Activated CD4-positive, alpha-beta T cell treated with anti-CD3 and anti-CD28 coated beads, Interleukin-2, amount 50 U/mL, for 4 hours (primary cell): Measurements from ENCODE around the gene SLC46A3.
"Not testable (repeated sequence)": the region's sequence is repeated elsewhere in the genome, so short reads cannot be mapped to it uniquely, and the experiment has no call there.

Experiments
- DNase-seq, 2 experiments: peaks; one replicate each; pipeline ENCODE4 v3.0.0-alpha.2; 2020

Gene SLC46A3

GRCh38 chr13:28729541-28729940 lies 10.8 kb upstream of the SLC46A3 start:
- no peak for DNase-seq

- DNase-seq, result no peak
These were observed 9.9 kb upstream of the SLC46A3 start for GRCh38 chr13:28728642-28729041.

- DNase-seq, result no peak
These were observed 6.4 kb upstream of the SLC46A3 start for GRCh38 chr13:28725046-28725610.

DNA sequence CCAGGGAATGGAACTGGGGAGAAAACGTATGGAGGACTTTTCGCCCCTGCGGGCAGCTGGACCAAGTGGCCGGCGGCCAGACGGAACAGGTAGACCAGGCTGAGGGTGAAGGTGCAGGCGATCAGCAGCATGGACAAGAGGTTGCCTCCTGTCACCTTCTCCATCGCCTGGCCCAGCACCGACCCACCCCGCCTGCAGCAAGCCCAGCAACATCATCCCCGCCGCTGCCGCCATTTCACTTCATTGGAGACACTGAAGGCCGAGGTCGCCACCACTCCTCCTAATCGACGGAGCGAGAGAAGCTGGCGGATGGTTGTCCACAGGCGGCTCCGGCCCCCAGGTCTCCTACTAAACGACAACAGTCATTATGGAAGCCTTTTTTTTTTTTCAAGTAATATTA lies 5.0 kb upstream of the SLC46A3 start:
- no peak for DNase-seq

GRCh38 chr13:28719227-28720055 lies 671 bp upstream of the SLC46A3 start:
- no peak for DNase-seq

GRCh38 chr13:28718196-28718542 lies 601 bp downstream of the SLC46A3 start:
- DNase-seq, result no peak

DNA sequence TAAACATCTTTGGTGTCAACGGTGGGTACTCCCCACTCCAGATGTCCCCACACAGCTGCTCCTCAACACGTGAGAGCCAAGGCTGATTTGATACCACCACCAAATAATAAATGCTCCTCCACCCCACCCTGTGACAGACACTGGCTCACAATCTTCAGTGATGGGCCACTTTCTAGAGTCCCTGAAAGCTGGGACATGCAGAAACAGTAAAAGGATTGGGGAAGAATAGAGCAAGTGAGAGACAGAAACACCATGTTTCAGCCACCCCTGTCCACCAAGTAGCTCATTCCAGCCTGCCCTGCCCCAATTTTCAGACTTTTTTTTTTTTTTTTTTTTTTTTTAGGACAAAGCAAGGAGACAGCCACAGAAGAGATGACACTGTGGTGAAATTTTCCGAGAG lies 1.6 kb downstream of the SLC46A3 start:
- DNase-seq, result no peak

GRCh38 chr13:28716511-28716910 lies 2.3 kb downstream of the SLC46A3 start:
- no peak for DNase-seq

DNA sequence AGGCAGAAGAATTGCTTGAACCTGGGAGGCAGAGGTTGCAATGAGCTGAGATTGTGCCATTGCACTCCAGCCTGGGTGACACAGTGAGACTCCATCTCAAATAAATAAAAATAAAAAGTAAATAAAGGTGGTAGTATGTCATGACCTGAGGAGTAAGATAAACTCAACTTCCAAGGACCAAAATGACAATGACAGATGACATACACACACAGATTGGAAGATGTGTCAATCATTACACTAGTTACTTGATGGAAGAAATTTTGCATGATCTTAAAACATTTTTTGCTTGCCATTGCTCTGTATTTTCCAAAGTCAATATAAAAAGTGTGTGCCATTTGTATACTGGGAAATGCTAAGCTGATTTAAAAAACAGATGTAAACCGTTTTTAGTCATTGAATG lies 4.1 kb downstream of the SLC46A3 start:
- no peak for DNase-seq

DNA sequence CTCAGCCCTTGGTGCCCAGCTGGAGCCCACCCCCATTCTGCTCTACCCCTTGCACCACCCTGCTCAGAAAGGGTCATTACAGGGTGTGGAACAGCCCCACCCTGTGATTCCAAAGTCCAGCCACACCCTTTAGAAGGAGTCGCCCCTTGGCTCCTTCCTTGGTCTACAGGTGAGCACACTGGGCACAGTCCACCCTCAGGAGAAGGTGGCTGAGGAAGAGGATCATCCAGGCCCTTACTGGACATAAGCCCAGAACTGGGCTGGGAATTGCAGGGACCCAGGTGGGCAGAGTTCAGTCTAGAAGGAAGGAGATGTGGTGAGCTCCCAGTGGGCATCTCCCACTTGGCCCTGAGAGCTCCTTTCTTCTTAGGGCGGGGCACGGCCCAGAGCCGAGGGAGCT lies 8.6 kb downstream of the SLC46A3 start:
- no peak for DNase-seq

DNA sequence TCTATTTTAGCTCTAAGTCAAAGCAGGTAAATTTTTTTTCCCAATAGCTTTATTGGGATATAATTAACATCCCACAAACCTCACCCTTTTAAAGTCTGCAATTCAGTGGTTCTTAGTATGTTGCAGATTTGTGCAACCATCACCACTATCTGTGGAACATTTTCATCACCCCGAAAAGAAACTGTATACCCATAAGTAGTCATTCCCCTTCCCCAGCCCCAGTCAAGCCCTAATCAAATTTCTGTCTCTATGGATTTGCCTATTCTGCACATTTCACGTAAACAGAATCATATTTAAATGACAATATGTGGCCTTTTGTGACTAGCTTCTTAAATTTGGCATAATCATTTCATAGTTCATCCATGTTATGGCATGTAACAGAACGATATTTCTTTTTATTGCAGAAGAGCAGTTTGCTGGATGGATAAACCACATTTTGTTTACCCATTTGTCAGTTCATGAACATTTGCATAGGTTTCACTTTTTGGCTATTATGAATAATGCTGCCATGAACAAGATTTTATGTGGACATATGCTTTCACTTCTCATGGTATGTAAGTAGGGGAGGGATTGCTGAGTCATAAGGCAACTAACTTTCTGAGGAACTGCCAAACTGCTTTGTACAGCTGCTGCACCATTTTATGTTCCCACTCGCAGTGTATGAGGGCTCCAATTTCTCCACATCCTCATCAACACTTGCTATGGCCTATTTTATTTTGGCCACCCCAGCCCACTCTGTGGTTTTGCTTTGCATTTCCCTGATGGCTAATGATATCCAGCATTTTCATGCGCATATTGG lies 10.9 kb downstream of the SLC46A3 start:
- DNase-seq, result no peak

DNA sequence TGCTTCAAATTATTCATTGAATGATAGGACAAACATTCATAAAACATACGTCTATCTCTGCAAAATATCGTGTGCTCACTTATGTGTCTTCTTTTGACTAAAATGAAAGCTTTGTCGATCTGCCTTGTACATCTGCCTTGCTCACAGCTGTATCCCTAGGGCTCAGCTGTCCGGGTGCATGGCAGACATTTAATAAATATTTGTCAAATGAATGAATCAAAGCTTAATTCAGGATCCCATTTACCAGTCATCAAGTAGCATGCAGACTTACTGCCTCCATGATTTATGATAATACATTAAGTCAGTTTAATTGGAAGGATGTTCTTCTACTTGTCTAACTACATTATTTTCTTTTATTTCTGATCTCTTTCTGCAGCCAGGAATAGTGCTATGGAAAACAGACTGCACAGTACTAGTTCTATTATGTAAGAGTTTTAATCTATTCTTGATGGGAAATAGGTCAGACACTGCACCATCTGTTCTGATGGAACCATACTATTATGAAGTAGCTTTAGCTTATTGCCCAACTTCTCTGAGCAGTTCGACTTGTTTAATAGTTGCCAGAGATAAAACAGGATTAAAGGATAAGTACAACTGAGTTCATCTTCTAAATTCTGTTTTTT lies 13.2 kb downstream of the SLC46A3 start:
- DNase-seq, result no peak

GRCh38 chr13:28704919-28705318 lies 13.9 kb downstream of the SLC46A3 start:
- DNase-seq, result no peak

DNA sequence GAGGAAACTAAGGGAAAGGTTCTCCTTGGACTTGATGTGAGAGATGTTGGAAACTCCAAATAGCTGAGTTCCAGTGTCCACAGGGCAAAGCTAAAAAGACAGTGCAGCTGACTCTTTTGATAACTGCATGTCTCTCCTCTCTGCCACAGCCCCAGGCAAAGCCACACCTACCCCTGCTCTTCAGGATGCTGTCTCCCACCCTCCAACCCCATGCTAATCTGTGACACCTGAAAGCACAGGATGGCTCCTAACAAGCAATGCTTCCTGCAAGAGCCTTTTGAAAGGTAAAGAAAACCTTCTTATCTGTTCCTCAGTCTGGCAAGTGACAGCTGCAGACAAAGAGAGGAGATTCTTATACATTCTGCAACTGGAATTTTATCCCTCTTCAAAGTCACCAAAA lies 14.5 kb downstream of the SLC46A3 start:
- no peak for DNase-seq

DNA sequence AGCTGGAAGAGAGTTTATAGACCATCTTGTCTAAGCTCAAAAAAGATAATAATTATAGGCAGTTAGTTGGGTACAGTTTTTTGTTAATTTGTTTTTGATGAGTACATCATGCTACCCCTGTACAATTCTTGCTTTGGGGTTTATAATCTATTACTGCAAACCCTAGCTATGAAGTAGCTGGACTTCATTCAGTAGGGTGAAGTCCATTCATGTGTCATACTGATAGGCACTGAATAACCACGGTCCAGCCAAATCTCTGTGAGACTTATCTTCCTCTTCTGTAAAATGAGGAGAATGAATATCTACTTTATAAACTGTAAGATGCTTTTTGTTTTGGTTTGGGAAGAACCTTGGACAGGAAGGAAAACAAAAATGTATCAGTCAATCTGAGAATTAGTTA lies 19.5 kb downstream of the SLC46A3 start:
- no peak for DNase-seq

DNA sequence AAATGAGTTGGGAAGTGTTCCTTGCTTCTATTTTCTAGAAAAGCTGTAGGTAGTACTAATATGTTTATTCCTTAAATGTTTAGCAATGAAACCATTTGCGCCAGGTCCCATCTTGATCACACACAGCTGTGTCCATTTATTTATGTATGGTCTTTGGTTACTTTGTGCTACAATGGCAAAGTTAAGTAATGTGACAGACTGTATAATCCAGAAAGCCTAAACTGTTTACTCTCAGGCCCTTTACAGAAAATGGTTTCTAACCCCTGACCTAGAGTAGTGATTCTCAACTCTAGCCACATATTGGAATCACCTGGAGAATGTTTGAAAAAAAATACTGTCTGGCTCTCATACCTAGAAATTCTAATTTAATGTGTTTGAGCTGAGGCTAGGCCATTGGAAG lies 21.3 kb downstream of the SLC46A3 start:
- DNase-seq, result no peak

GRCh38 chr13:28693605-28694491 lies 24.9 kb downstream of the SLC46A3 start:
- DNase-seq, result not testable (repeated sequence)

DNA sequence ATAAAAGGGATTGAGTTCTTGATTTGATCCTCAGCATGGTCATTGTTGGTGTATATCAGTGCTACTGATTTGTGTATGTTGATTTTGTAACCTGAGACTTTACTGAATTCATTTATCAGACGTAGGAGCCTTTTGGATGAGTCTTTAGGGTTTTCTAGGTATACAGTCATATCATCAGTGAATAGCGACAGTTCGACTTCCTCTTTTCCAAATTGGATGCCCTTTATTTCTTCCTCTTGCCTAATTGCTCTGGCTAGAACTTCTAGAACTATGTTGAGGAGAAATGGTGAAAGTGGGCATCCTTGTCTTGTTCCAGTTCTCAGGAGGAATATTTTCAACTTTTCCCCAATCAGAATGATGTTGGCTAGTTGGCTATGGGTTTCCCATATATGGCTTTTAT lies 32.9 kb downstream of the SLC46A3 start:
- DNase-seq, result no peak

DNA sequence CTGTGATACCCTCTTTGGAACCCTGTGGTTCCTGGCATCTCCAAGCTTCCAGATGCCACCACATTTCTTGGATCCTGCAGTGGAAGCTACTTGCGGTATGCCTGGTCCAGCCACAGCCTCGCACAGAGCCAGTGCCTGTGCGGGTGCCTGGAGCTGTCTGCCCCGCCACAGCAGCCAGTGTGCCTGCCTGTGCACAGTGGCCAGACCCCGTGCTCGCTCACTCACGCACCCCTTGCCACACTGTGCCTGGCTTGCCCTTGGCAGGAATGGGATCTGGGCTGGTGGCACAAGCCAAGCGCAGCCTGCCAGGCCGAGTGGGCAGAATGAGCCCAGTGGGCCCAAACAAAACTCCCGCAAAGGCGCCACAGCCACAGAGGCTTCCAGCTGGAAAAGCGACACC lies 33.7 kb downstream of the SLC46A3 start:
- DNase-seq, result no peak

DNA sequence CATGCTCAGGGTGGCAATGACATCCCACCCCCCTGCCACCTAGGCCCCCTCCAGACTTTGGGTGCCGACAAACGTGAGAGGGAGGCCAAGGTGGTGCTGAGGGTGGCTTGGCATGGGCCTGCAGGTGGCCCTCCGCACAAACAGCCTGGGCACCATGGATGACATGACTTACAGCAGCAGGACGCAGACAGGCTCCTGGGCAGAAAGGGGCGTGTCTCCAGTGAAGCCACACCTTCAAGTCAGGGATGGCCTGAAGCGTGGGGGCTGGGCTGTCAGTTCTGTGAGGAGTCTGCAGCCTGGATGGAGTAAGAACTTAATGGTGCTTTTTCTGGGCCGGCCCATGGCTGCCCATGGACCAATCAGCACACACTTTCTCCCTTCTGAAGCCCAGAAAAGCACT lies 34.5 kb downstream of the SLC46A3 start:
- DNase-seq, result no peak

- not testable (repeated sequence) for DNase-seq
These were observed 35.6 kb downstream of the SLC46A3 start for GRCh38 chr13:28683169-28683568.

- no peak for DNase-seq
These were observed 38.2 kb downstream of the SLC46A3 start for GRCh38 chr13:28680541-28680940.

- DNase-seq, result no peak
These were observed 39.1 kb downstream of the SLC46A3 start for GRCh38 chr13:28679628-28680027.
